Measurements from ENCODE around the gene PLEKHA3.
"Not testable (repeated sequence)": the region's sequence is repeated elsewhere in the genome, so short reads cannot be mapped to it uniquely, and the experiment has no call there.

Gene PLEKHA3

DNA sequence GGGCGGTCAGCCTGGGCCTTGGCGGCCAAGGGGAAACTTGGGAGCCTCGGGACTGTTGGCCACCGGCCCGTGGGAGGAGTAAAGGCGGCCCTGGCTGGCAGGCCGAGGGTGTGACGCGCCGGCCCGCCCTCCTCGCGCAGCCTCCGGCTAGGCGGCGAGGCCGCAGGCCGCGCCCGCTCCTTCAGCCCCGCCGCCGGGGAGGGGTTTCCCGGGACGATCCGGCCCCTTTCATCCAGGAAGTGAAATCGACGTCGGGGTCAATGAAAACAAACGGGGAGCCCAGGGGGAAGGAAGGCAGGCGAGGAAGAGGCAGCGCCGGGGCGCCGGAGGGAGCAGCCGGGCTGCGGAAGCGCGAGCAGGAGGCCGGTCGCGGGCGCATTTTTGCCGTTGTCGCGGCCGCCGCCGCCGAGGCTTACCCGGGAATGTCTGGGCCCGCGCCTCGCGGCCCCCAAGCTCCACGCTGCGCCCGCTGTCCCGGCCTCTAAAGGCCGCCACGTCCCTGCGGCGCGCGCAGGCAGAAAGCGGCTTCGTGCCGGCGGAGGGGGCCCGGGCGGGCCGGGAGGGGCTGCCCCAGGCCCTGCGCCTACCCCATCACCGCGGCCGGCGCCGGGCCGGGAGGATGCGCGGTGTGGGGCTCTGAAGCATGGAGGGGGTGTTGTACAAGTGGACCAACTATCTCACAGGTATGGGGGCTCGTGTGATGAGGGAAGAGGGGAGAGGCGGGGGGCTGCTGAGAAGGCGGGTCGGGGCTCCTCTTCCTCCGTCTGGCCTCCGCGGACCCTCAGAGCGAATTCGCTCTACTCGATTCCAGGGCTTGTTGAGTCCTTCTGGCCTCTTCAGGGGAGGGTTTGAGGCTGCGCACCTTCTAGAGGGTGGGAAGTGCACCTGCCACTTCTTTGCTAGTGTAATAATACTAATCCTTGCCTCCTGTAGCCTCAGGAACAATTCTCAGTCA is at the start of gene PLEKHA3:
PLEKHA3 (plus strand) TSS at position 231 of the 955 bp plus-strand sequence; CDS start at position 644, 413 bp downstream.
- peak; percentile 98 for DNase-seq (ENCODE audit: low spot score)

DNA sequence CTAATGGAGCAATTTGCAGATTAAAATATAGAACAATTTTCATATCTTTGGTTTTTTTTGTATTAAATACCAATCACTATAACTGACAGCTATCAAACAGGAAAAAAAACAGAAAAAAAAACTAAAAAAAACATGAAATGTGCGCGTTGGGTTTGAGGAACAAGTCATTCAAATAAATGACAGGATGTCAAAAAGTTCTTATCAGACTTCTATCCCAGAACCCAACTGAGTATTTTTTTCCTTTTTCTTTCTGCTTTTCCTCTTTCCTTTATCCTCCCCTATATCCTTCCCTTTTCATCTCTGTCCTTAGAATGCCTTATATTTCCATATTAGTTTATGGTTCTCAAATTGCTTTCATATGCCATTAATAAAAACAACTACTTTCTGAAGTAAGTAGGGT is 43.6 kb upstream of the PLEKHA3 start:
- DNase-seq (ENCODE audit: low spot score) = no peak

DNA sequence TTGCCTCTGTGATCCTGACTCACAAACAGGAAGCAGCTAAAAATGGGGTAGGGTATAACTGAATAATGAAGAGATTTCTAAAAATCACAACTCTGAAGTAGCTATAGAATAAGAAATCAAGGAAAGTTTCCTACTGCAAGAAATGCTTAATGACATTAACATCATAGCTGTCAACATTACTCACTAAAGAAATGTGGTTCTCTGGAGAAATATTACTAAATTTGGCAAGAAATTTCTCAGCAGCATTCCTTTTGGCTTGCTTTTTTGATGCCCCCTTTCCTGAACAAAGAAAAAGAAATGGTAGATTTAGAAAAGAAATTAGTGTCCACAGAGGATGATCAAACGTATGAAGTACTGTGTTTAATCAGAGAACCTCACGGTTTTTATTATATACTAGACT is 38.8 kb upstream of the PLEKHA3 start:
- no peak for DNase-seq (ENCODE audit: low spot score)

DNA sequence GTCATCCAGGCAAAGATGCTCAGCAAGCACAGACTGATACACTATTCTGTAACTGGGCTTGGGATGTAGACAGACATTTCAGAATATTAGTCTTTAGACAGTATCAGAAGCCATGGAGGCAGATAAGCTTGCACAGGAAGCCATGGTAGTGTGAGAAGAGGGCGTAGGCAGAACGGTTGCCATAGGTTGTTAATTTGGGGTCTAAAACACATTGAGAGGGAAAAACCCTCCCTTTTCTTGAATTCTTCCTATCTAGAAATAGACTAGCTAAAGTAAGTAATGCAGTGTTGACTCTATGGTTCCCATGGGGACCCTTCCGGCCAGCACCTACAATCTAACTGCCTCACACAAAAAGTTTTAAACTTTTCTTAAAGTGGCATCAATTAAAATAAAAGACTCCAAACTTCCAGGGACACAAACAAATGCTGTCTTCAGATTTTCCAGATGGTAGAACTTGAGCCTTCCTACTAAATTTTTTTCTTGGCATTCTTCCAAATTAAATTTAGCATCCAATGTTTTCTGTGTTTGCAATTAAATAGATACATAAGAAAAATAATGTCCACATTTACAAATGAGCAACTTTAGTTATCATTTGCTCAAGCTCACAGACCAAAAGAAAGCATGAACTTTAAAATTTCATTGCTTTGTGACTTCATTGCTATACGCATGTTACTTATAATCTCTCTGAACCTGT is 31.1 kb upstream of the PLEKHA3 start:
- no peak for DNase-seq (ENCODE audit: low spot score)

DNA sequence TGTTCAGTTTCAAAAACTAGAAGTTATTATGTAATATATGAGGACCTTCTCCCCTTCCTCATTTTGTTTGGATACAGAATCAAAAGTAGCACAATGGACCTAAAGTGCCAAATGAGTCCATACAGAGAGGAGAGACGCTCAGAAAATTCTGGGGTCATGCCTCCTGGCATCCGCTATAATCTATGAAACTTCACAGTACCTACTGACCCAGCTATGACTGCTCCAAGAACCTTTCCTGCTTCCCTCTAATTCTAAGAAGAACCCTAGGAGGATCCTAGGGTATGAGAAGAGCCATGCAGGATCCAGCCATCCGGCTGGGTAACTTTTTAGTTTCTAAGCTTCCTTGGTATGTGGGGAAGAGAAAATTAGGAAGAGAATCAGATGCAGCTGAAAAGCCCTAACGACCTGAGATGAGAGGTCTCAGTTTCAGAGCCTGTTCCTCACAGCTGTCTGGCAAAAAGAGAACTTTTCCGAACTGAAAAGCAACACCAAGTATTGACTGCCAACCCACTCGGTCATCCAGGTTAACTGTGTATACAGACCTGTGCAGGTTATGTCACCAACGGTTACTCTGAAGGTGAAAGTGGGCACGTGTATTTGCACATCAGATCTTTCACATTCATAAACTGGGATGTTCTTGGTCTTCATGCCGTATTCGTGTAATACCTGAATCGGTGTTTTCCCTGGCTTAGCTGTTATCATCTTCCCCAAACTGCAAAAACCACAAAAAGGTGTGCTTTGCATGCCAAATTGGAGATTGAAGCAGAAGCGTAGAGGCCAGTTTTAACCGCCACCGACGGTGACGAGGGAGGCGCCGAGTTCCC is 30.3 kb upstream of the PLEKHA3 start:
- peak; percentile 9 for DNase-seq (ENCODE audit: low spot score)

DNA sequence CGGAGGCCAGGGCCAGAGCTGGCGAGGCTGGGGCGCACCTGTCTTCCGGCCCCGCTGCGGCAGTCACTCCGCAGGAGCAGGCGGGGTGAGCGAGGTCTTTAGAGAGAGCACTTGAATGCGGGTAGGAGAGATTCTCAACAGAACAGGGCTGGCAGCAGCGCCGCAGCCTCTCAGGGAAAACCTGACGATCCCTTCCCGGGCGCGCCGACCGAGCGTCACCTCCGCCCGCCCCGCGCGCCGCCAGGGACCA is 29.8 kb upstream of the PLEKHA3 start:
- no peak for DNase-seq (ENCODE audit: low spot score)

DNA sequence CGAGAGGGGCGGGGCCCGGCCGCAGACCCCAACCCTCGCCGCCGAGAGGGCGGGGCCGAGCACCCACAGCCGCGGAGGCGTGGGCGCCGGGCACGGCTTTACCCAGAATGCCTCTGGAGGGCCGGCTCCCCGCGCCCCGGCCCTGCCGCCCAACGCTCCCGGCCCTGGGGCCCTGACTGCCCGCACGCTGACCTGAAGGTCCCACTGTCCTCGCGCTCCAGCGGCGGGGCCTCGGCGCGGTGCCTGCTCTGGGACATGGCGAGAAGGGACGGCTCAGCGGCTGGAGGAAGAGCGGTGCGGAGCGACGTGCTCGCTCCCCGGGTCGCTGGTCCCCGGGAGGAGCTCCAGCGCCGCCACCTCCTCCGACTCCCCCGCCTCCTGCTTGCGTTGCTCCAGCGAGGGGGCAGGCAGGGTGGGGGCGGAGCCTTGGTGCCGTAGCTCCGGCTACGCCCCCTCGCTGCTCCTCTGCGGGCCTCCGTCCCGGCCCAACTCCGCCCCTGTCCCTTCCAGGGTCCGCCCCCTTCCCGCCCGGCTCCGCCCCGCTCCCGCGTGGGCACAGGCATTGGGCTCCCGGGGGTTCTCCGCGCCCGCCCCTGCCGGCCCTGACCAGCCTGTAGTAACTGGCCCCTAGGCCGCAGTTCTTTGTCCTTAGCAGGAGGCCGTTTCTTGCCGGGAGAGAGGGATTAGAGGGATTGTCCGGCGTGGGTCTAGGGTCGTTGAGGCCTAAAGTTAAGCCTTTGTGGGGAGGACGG is 29.3 kb upstream of the PLEKHA3 start, which contains the start of the genes PJVK and PRKRA:
PJVK (plus strand) TSS at position 605 of the 752 bp plus-strand sequence. CDS start 2,032 bp downstream, outside the sequence.
PRKRA (minus strand) TSS at position 402 of the 752 bp plus-strand sequence; CDS start at position 257, 145 bp downstream.
- peak; percentile 99 for DNase-seq (ENCODE audit: low spot score)

DNA sequence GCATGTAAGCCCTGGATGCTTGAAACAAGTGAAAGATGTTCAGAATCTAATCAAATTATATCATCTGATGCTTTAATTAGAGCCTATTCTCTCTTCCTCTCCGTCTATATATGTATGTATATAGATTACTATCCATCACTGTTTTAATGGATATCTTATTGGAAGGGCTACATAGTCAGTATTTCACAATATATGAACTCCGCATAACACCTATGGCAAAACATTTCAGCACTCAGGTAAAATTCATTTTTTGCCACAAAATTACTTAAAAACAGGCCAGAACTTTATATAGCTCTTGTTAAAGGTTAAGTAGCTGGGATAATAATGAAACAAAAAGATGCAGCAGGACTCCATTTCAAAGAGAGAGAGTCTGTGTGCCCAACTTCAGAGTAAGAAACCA is 27.9 kb upstream of the PLEKHA3 start:
- no peak for DNase-seq (ENCODE audit: low spot score)

DNA sequence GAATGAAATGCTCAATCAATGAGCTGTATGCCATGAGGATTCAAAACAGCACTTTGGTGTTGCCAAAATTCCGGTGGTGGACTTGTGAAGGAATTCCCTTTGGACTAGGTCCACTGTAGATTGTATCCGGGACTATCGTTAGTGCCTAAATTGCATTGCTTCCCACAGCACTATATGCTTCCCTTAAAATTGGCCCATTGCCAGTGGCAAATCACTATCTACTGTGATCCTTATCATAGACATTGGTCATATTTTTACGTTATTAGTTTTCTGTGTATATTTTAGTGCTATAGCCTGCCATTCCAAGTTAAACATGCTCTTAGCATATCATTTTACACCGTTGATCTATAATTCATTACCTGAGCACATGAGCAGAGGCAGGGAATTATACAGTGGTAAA is 27.4 kb upstream of the PLEKHA3 start:
- no peak for DNase-seq (ENCODE audit: low spot score)

DNA sequence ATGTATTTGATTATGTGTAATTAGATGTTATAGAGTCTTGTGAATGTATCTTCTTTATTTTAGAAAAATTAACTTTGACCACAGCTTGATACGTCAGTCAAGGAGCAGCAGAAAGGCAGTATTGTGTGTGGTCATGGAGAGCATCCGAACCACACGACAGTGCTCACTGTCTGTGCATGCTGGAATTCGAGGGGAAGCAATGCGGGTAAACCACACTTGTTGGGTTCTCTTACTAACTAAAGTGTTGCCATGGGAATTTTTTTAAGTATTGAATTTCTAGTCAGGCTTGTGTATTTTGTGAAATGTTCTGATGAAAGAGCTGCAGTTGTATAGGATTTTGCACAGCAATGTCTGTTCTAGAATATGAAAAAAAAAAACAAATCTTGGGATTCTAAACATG is 24.3 kb upstream of the PLEKHA3 start:
- no peak for DNase-seq (ENCODE audit: low spot score)

DNA sequence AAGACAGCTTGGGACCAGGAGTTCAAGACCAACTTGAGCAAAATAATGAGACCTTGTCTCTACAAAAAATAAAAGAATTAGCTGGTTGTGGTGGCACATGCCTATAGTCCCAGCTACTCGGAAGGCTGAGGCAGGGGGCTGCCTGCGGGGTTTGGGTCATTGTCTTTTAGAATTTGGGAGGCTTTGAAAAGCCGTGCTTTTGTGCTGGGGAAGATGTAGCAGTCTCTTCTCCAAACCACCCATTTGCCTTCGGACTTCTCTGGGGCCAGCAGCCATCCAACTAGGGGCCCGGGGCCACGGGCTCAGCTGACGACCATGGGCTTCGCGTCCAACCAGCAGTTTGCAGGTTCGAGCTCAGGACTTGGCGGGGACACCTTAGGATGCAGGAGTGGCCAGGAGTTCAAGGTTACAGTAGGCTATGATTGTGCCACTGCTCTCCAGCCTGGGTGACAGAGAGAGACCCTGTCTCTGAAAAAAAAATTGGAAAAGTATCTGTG is 22.8 kb upstream of the PLEKHA3 start:
- DNase-seq (ENCODE audit: low spot score) = no peak

DNA sequence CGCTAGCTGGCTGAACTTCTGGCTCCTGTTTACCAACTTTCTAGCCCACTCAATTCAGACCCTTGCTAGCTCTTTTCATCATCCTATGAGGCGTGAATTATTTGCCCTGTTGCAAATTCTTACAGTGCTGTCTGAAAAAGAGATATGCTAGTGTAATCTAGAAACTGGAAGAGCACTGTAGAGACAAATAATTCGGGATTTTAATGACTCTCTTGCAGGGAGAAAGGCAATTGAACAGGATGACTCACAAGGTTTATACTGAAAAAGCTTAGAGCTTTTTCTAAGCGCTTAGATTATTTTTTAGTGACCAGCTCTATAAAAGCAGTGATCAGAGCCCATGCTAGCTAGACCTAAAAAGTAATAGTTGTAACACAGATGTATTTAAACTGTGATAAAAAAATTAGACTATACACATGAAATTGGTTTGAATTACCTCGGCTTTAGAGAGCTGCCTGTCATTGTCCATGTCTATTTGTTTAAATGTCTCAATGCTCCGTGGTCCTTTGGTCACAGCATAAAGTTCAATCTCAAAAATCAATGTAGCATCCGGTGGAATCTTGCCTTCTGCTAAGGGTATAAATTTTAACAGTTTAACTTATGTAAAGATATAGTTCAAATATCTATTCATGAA is 10.9 kb upstream of the PLEKHA3 start:
- DNase-seq (ENCODE audit: low spot score) = no peak

DNA sequence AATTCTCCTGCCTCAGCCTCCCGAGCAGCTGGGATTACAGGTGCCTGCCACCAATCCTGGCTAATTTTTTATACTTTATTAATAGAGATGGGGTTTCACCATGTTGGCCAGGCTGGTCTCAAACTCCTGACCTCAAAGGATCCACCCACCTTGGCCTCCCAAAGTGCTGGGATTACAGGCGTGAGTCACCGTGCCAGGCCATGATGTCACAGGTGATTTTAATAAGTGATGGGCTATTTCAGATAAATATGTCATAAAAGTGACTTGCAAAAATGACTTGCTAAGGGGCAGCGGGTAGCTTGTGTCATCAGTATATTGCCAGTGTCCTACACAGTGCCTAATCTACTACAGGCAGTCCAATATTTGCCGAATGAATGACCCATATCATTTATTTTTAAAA is 8.9 kb upstream of the PLEKHA3 start:
- not testable (repeated sequence) for DNase-seq (ENCODE audit: low spot score)

DNA sequence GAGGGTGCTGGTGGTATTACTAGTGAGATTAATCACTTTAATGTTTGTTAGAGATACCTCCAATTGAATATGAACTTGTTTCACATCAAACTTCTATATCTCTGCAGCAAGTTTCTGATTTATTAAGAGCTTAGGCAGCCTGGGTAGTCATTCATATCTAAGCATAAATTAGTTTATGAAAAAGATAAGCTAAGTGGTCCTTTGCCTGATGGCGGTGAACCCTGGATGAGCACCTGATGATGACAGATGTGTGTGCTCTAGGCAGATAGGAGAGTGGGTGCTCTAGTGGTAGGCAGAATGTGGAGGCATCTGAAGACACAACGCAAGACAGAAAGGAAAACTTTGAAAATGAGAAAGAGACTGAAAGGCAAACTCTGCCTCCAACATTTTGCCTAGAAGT is 6.9 kb upstream of the PLEKHA3 start:
- DNase-seq (ENCODE audit: low spot score) = no peak

DNA sequence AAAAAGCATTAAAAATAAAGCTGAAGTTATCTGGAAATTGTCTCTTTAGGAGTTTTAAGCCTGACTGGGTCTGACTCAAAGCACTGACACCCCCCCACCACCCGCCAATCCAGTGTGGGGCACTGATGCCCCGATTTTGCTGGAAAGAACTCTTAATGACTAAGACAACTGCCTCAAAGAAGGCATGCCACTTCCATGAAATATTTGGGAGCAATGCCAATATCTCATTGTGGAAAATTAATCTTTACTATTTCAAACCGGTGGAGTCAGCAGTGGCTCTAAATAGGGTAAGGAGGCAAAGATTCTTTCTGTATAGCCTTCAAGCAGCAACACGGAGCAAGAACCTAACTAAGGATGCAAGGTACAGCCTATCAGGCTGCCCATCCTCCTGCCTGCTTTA is 6.3 kb upstream of the PLEKHA3 start:
- DNase-seq (ENCODE audit: low spot score) = no peak

DNA sequence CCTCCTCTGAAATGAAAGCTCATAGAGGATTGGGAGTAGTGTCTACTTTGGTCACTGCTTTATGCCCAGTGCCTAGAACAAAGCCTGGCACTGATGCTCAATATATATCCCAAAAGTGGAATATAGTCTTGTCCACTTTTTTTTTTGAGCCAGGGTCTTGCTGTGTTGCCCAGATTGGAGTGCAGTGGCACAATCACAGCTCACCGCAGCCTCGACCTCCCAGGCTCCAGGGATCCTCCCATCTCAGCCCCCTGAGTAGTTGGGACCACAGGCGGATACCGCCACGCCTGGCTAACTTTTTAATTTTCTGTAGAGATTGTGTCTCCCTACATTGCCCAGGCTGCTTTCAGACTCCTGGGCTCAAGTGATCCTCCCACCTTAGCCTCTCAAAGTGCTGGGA is 5.7 kb upstream of the PLEKHA3 start:
- DNase-seq (ENCODE audit: low spot score) = no peak

DNA sequence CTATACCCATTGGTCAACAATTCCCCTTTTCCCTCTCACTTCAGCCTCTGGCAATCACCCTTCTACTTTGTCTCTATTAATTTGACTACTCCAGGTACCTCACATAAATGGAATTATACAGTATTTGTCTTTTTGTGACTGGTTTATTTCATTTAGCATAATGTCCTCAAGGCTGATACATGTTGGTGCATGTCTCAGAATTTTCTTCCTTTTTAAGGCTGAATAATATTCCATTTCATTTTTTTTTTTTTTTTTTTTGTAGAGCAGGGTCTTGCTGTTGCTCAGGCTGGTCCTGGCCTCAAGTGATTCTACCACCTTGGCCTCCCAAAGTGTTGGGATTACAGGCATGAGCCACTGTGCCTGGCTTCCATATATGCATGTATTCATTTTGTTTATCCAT is 3.8 kb upstream of the PLEKHA3 start:
- DNase-seq (ENCODE audit: low spot score) = no peak

DNA sequence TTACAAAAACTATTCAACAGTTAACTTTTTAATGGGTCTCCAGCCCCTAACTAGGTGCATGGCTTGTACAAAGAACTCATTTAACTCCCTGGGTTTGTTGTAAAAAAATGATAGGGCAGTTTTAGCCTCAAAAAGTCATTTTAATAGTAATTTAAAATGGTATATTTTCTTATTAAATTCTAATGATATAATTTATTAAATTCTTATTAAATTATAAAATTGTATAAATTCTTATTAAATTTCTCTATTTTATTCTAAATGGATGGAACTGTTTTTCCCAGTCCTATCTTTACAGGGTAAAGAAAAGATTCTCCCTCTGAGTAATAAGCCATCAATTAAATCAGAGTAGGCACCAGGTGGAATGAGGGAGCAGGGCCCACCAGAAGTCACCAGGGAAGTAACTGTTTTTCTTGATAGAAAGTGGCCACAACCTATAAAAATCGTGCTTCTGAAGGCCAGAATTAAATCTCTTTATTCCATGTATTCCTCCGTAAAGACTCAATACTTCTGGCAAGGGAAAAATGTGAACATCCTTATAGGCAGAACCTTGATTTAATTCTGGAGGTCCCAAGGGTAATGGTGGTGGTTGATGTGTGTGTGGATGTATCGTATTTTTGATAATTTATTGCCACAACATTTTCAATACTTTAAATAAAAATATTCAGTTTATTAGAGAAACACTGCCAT is 2.7 kb upstream of the PLEKHA3 start:
- no peak for DNase-seq (ENCODE audit: low spot score)

DNA sequence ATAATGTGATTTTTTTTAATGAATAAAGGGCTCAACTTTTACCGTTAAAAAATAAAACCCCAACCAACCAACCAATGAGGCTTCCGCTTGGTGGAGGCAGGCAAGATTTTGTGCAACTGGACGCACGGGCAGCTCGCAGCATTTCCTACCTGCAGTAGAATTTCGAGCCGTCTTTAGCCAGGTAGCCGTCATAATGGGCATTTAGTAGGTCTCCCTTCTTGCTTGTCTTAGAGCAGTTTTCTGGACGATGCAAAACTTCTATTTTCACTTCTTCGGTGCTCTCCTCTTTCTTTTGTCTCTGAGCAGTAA is 2.2 kb upstream of the PLEKHA3 start:
- peak; percentile 25 for DNase-seq (ENCODE audit: low spot score)

DNA sequence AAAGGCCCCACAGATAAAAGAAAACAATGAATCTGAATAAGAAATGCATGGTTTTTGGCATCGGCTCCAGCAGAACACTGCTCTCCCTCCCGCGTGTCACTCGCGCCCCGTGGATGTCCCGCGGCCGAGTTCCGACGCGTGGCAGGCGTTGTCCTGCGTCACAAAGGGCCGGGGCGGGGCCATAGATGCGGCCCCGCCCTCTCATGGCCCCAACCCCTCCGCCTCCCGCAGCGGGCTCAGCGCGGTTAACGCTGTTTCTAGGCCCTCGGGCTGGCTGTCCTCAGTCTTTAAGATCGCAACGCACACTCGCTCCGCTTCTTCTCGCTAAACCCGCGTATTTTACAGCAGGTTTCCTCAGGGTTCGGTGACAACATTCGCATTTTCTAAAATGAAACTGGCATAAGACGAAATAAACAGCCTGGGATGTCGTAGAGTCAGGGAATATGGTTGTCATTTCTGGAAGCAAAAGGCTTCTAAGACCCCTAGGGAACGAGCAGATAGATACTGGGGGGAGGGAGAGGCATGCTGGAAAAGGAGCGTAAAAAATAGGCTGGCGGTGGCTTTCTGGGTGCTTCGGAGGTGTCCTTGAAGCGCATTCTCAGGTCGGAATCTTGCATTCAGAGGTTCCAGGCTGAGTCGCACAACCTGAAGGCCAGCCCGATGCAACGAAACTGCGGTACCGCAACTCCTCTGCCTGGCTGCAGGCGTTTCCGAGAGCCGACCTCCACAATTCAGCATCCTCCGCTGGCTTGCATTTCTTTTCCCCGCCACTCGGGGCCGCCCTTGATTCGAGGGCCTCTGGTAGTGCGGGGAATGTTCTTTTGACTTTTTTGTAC is 1.6 kb upstream of the PLEKHA3 start, which contains the start of gene FKBP7:
FKBP7 (minus strand) TSS at position 162 of the 836 bp plus-strand sequence; CDS start at position 61, 101 bp downstream.
- peak; percentile 94 for DNase-seq (ENCODE audit: low spot score)

Data from GM03348 (cell line).